IPS-15b (cell line): Measurements from ENCODE around the gene TBX22.
"Not testable (repeated sequence)": the region's sequence is repeated elsewhere in the genome, so short reads cannot be mapped to it uniquely, and the experiment has no call there.

ENCODE experiments used
- H3K27me3 ChIP-seq: one replicate; pipeline ENCODE4 v1.6.1; 2013; ENCODE audit warnings: low read length; ENCODE audit not compliant: control insufficient read depth, insufficient read depth
- H3K36me3 ChIP-seq: one replicate; pipeline ENCODE4 v1.6.1; 2013; ENCODE audit warnings: low read length; ENCODE audit not compliant: control insufficient read depth, insufficient read depth
- H3K4me1 ChIP-seq: one replicate; pipeline ENCODE4 v1.6.1; 2013; ENCODE audit warnings: mild to moderate bottlenecking, low read length; ENCODE audit not compliant: control insufficient read depth, insufficient read depth
- H3K4me3 ChIP-seq: one replicate; pipeline ENCODE4 v1.5.1; 2013; ENCODE audit warnings: low read depth, low read length
- H3K9ac ChIP-seq: one replicate; pipeline ENCODE4 v1.6.1; 2013; ENCODE audit warnings: low read depth, mild to moderate bottlenecking, low read length
- H3K9me3 ChIP-seq: one replicate; pipeline ENCODE4 v1.6.1; 2013; ENCODE audit warnings: mild to moderate bottlenecking, low read length; ENCODE audit not compliant: control insufficient read depth, insufficient read depth

TBX22 gene

GRCh38 chrX:80014141-80014940 lies at the start of gene TBX22:
TBX22 (plus strand) TSS chrX:80014753; CDS start chrX:80022270, 7,517 bp downstream.
- H3K4me1 ChIP-seq = peaks cover 2% of the 10 kb centered on the region
- H3K27me3 ChIP-seq = peaks cover 24% of the 10 kb centered on the region
- H3K4me3 ChIP-seq = no peak within 1 kb of the TSS
- no peak within 1 kb of the TSS for H3K9ac ChIP-seq
- H3K36me3 ChIP-seq = no peaks in the 10 kb centered on the region
- H3K9me3 ChIP-seq = peaks cover 4% of the 10 kb centered on the region

GRCh38 chrX:79975605-79976004 lies 38.9 kb upstream of the TBX22 start:
- no peaks in the 10 kb centered on the region for H3K9me3 ChIP-seq
- H3K4me3 ChIP-seq = no peak overlapping the region
- no peaks in the 10 kb centered on the region for H3K27me3 ChIP-seq
- H3K36me3 ChIP-seq = no peaks in the 10 kb centered on the region
- no peaks in the 10 kb centered on the region for H3K4me1 ChIP-seq
- H3K9ac ChIP-seq = no peak overlapping the region

GRCh38 chrX:80004458-80004857 lies 10.1 kb upstream of the TBX22 start:
- Histone ChIP-seq H3K4me3 (no peak overlapping the region), H3K4me1 (no peaks in the 10 kb centered on the region), H3K9me3 (no peaks in the 10 kb centered on the region), H3K36me3 (no peaks in the 10 kb centered on the region), H3K27me3 (no peaks in the 10 kb centered on the region), H3K9ac (no peak overlapping the region)

GRCh38 chrX:80011522-80011921 lies 3.0 kb upstream of the TBX22 start:
- H3K4me3 ChIP-seq = no peak overlapping the region
- H3K4me1 ChIP-seq = peaks cover 2% of the 10 kb centered on the region
- peaks cover 4% of the 10 kb centered on the region for H3K9me3 ChIP-seq
- H3K27me3 ChIP-seq = peaks cover 24% of the 10 kb centered on the region
- no peak overlapping the region for H3K9ac ChIP-seq
- no peaks in the 10 kb centered on the region for H3K36me3 ChIP-seq

- peaks cover 32% of the 10 kb centered on the region for H3K27me3 ChIP-seq
- H3K4me1 ChIP-seq = peaks cover 2% of the 10 kb centered on the region
- no peak overlapping the region for H3K9ac ChIP-seq
- no peak overlapping the region for H3K4me3 ChIP-seq
- H3K9me3 ChIP-seq = peaks cover 4% of the 10 kb centered on the region
- no peaks in the 10 kb centered on the region for H3K36me3 ChIP-seq
Measured at GRCh38 chrX:80016182-80016581, 1.6 kb downstream of the TBX22 start.

GRCh38 chrX:80021621-80022020 lies 7.1 kb downstream of the TBX22 start:
- H3K9me3 ChIP-seq = no peaks in the 10 kb centered on the region
- peak overlapping the region; percentile 69 for H3K4me3 ChIP-seq
- no peaks in the 10 kb centered on the region for H3K4me1 ChIP-seq
- no peaks in the 10 kb centered on the region for H3K36me3 ChIP-seq
- no peak overlapping the region for H3K9ac ChIP-seq
- H3K27me3 ChIP-seq = peaks cover 25% of the 10 kb centered on the region

- no peak overlapping the region for H3K9ac ChIP-seq
- no peaks in the 10 kb centered on the region for H3K4me1 ChIP-seq
- peaks cover 25% of the 10 kb centered on the region for H3K27me3 ChIP-seq
- no peaks in the 10 kb centered on the region for H3K36me3 ChIP-seq
- no peaks in the 10 kb centered on the region for H3K9me3 ChIP-seq
- H3K4me3 ChIP-seq = peak overlapping the region; percentile 69
Measured at GRCh38 chrX:80022363-80023031, 7.9 kb downstream of the TBX22 start.

GRCh38 chrX:80026116-80026515 lies 11.6 kb downstream of the TBX22 start:
- no peaks in the 10 kb centered on the region for H3K4me1 ChIP-seq
- H3K9me3 ChIP-seq = no peaks in the 10 kb centered on the region
- H3K27me3 ChIP-seq = peaks cover 18% of the 10 kb centered on the region
- H3K4me3 ChIP-seq = no peak overlapping the region
- H3K36me3 ChIP-seq = no peaks in the 10 kb centered on the region
- no peak overlapping the region for H3K9ac ChIP-seq

GRCh38 chrX:80066156-80066555 lies 51.6 kb downstream of the TBX22 start:
- H3K36me3 ChIP-seq = not testable (repeated sequence)

GRCh38 chrX:80075625-80076024 lies 61.1 kb downstream of the TBX22 start:
- not testable (repeated sequence) for H3K9ac ChIP-seq, H3K4me1 ChIP-seq, H3K36me3 ChIP-seq, H3K27me3 ChIP-seq, H3K4me3 ChIP-seq, H3K9me3 ChIP-seq

More at GRCh38 chrX:80066156-80066555, 51.6 kb downstream of the TBX22 start:
- H3K9ac ChIP-seq, H3K4me3 ChIP-seq, H3K4me1 ChIP-seq, H3K9me3 ChIP-seq, H3K27me3 ChIP-seq: not testable (repeated sequence)
